NCI-H1105 (cell line): Measurements from ENCODE around the gene BAX.
A peak's percentile ranks its signal among the peaks of the same experiment; 100 is the strongest.

ENCODE experiments used
- DNase-seq: peaks from one replicate; lab custom pipeline; 2025; lab: John Stamatoyannopoulos, UW

BAX gene

DNA sequence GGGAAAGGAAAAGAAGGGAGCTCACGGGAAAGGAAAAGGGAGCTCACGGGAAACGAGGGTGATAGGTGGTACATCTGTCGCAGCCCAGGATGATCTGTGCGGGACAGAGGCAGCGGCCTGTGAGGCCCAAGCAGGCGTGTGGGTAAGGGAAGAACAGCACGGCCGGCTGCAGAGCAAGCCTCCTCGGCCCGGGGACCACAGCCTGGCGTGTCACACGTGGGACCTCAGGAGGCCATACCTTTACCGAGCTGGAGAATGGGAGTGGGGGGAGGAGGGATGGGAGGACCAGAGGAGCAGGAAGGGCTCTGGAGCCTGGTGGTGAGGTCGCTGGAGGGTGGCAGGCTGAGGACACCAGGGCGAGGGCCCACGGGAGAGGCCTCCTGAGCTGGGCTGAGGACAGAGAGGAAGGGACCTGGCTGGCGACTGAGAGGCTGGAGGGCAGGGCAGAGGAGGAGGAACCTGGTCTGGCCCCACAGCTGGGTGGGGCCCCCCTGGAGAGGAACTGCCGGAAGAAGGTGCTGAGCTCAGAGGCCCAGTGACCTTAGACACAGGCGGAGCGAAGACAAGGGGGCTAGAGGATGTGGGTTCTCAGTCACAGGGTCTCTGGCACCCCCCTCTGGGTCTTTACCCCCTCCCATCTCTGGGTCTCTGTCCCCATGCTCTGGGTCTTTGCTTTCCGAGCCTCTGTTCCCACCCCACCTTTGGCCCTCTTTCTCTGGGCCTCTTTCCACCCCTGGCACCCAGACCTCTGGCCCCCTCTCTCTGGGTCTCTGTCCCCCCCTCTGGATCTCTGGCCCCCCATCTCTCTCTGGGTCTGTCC lies 7.6 kb downstream of the BAX start:
- no peak for DNase-seq

GRCh38 chr19:48962849-48963165 lies 8.1 kb downstream of the BAX start:
- no peak for DNase-seq

DNA sequence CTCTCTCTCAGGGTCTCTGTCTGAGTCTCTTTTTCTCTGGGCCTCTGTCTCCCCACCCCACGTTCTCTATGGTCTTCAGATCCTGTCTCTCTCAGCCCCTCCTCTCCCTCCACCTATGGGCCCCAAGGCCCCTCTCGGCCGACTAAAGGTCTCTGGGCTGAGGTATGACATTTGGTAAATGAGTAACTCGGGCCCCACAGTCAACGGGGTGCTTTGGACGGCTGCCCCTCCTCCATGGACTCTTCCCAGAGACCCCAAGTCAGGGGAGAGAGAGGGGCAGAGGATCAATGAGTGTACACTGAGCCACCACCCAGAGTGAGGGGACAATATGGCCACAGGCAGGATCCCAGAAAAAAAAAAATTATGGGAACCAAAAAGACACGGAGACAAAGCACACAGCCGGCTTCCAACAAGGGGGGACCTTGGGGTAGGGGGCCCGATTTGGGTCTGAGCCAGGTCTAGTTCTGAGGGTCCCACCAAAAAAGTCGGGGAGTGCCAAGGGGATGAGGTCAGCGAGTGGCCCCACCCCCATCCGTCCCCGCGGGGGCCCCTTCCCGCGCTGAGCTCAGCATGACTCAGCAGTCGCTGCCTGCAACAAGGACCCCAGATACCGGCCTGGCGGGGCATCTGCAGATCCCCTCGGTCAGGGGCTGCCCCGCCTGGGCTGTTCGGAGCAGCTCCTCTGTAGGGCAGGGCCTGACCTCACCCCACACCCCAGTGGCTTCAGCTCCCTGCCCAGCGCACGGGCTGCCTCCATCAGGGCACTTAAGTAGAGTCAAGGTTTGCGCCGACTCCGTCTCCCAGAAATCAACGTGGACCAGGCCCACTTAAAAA lies 8.9 kb downstream of the BAX start:
- no peak for DNase-seq

DNA sequence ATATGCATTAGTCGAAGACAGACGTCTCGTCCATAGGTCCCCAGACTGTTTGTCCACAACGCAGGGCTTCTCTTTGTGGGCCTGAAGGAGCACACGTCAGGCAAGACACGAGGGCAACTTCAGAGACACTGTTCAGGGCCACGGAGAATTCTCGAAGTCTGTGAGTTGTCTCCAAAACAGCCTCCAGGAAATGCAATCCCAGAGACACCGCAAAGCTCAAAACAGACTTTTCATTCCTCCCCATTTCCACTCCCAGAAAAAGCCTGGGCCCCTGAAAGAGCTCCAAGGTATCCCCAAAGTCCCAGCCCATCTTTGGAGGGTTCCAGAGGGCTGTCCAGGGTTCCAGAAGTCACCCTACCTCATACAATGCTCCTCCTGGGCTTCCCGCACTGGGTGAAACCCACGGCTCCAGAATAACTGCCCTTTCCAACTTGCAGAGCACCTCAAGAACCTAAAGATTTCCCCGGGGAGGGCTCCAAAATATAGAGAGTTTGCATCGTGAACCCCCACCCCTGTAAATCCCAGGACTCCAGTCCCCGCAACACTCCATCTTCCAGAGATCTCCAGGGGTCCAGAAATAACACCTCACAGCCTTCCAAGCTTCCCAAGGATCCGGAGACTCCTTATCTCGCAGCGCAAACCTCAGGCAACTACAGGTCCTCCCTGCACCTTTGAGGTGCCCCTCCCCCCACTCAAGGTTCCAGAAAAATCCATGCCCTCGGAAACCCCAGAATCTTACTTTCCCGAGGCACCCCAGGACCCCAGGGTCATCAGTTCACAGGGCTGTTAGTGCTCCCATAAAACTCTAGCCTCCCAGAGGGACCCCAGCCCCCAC lies 9.7 kb downstream of the BAX start:
- DNase-seq, result no peak

- peak; percentile 96 for DNase-seq
Observed at GRCh38 chr19:48965040-48965805, 10.5 kb downstream of the BAX start, which contains the start of gene FTL. FTL (plus strand) TSS chr19:48965309; CDS start chr19:48965508, 199 bp downstream.

DNA sequence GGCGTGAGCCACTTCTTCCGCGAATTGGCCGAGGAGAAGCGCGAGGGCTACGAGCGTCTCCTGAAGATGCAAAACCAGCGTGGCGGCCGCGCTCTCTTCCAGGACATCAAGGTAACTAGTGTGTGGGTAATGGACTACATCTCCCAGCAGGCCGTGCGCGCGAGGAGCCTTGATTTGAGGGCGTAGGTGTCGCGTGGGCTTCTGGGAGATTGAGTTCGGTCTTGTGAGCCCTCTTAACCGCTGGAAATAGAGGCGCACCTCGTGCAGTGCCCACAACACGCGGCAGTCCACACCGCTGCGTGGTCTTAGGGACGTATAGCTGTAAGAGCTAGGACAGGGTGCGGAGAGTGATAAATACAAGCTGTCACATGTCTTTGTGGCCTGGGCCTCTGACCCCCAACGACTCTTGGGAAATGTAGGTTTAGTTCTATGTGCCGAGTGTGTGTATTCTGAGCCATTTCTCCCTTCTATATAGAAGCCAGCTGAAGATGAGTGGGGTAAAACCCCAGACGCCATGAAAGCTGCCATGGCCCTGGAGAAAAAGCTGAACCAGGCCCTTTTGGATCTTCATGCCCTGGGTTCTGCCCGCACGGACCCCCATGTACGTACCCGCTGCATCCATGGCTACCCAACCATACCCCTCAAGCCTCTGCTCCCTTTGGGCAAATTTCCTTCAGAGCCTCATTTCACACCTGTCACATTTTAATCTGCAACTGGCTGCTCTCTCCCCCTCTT lies 11.3 kb downstream of the BAX start:
- peak; percentile 89 for DNase-seq

- no peak for DNase-seq
Observed at GRCh38 chr19:48966541-48967345, 12.1 kb downstream of the BAX start.

DNA sequence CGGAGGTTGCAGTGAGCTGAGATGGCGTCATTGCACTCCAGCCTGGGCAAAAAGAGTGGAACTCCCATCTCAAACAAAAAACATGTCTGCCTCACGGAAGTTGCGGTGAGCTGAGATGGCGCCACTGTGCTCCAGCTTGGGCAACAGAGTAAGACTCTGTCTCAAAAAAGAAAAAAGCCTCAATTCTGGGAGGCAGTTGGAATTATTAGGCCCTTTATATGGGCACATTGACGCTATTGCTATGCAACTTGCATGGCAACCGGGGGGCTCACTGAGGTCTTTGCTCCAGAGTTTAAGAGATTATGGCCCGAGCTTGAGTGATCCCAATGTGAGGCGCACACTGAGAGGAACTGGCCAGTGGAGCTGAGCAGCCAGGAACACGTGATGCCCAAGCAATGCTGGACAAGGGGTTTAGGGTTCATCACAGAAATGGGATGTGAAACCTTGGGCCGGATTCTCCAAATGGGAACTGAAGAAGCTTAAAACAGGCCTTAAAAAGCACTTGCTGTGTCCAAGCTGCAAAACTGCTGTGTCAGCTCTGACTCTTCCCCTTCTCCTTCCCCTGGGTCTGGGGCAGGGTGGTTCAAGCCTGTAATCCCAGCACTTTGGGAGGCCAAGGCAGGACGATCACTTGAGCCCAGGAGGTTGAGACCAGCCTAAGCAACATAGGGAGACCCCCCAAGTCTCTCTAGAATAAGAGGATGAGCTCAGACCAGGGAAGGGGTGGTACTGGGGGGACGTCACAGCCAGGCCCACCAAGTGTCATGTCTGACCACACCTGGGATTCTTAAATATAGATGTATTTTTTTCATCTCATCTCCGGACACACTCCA lies 12.9 kb downstream of the BAX start:
- no peak for DNase-seq

DNA sequence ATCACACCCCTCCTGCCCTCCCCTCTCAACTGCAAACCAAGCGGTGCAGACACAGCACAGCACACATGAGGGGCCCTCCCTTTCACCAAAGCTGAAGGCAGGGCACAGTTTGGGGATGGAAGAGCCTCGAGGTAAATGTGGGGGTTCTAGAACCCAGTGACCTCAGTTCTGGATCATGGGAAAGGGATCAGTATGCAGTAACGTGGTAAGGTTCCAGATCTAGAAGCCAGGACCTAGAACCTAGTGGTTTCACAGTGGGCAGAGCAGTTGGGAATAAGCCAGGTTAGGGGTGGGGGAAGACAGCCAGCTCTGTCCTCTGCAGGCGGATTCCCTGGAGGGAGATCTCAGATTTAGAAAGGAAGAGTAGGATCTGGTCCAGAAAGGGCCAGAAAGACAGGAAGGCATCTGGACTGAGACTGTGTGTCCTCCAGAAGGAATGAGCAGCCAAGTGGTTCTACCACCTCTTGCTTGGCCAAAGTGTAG lies 13.5 kb downstream of the BAX start:
- DNase-seq, result no peak

DNA sequence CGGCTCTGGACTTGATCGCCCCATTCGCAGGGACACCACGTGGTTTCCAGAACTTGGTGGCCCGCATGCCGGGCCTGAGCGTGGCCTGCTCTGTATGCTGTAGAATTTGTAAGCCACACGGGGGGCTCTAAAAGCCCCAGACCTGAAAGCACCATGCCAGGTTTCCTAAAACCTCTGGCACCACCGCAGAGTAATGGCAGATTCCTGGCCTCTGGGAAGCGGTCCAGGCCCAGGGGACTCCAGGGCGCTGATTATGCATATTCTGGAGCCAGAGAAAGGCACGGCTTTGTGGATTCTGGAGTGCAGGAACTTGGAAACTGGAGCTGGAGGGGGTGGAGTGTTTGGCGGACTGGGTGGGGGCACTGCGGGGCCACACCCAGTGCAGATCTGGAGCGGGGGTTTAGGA lies 14.1 kb downstream of the BAX start:
- DNase-seq, result no peak

GRCh38 chr19:48969276-48970138 lies 14.8 kb downstream of the BAX start:
- DNase-seq, result no peak

DNA sequence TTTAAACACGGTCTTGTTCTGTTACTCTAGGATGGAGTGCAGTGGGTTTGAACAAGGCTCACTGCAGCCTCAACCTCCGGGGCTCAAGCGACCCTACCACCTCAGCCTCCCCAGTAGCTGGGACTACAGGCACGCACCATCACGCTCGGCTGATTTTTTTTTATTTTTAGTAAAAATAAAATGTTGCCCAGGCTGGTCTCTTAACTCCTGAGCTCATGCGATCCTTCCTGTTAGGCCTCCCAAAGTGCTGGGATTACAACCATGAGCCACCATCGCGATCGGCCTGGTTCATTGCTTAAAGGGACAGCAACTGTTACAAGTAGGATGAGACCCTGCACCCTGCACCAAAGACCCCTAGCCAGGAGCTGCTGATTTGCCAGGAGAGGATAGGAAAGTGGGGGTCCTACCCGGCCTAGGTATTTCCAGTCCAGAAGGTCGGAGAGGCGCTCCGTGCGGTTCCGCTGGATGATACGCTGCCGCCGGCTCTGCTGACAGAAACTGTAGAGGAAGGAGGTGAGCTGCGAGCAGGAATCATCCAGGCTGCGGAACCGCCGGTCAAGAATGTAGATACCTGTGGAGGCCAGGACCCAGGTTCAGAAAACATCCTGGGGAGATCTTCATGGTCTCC lies 15.6 kb downstream of the BAX start:
- DNase-seq, result no peak

DNA sequence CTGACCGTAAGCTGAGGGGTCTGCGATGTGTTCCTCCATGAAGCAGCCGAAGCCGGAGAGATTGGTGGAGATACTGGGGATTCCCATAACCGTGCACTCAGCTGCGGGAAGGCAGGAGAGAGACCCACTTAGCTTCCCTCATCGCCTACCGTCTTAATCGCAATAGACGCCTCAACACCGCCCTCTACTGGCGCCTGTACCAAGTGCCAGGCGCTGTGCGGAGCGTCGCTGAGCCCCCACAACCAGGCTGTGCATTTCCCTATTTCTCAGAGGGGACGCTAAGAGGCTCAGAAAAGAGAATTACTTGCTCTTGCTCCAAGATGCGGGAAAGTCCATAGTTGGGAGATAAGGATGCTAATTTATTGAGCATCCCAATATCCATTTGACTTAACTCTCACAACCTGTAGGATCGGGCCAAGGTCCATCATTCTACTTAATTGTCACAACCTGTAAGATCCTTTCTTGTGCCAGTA lies 16.3 kb downstream of the BAX start:
- peak; percentile 83 for DNase-seq

DNA sequence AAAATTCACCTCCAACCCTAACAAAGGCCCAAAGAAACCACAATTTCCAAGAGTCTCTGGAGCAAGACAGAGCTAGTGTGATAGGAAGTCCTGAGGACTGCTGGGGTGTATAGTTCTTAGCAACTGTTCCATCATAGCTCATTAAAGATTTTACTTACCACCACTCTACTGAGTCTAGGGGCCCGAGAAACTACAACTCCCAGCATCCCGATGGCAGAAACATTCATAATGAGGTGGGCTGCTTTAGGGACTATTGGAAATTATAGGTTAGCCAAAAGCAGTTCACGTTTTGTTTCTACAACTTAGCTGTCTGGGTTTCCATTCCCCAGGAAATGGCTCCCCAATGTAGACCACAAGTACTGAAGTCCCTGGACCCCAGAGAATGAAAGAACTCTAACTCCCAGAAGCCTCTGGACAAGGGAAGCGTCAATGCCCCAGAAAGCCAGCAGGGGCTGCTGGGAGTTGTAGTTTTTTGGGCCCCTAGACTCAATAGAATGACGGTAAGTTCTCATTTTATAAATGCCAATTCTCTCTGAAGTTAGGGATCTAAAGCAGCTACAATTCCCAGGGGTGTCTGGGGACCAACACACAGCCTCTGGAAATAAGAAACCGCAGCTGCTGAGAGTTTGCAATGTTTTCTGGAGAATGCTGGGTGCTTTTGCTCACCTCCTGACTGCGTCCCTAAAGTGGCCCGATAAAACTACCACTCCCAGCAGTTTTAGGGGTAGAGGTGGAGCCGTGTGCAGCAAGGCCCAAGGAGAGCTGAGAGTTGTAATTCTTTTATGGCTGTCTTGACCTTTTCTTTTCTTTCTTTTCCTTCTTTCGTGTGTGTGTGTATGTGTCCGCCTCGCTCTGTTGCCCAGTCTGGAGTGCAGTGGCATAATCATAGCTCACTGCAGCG lies 21.5 kb downstream of the BAX start:
- DNase-seq, result no peak

DNA sequence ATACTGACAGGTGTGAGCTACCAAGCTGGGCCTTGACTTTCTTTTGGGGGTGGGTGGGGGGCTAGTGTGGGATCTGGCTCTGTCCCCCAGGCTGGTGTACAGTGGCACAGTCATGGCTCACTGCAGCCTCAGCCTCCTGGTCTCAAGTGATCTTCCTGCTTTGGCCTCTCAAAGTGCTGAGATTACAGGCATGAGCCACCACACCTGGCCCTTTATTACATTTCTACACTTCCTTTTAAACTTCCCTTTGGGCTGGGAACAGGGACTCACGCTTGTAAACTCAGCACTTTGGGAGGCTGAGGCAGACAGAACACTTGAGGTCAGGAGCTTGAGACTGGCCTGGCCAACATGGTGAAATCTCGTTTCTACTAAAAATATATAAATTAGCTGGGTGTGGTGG lies 22.4 kb downstream of the BAX start:
- DNase-seq, result no peak

DNA sequence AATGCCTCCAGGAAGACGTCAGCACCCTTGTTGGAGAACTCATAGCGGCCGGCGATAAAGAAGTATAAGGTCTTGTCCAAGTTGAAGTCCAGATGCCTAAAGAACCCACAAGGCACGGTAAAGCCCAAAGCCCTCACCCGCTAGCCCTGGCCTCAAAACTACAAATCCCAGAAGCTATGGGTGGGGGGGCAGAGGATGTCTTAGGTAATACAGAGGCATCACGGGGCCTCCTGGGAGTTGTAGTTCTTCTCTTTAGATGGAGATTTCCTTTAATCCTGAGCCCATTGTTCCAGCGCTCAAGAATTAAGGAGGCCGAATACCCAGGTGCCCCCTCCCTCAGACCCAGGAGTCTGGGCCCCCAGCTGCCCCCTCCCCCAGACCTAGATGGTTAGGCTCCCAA lies 27.6 kb downstream of the BAX start:
- DNase-seq, result no peak
